GM18951 (cell line): ENCODE measurements around the gene CFAP299.

Source experiments
- POLR2A ChIP-seq: IDR thresholded peaks from 4 replicates; pipeline ENCODE4 v1.6.1; 2011; ENCODE audit warnings: mild to moderate bottlenecking; ENCODE audit not compliant: insufficient read length, insufficient read depth; ENCODE audit errors: extremely low read depth
- in situ Hi-C: fragments of 300-500 bp; cut with MboI; formaldehyde crosslinking; loops from one replicate; pipeline ENCODE4 v1.12.0; 2022; ENCODE audit warnings: low sequenced_read_pairs, mixed read lengths, inconsistent platforms; ENCODE audit not compliant: unreplicated experiment

Gene CFAP299

GRCh38 chr4:80897537-80898303 is 562.2 kb downstream of the CFAP299 start:
- in situ Hi-C loops = no loop called here
- no peak for TF ChIP-seq POLR2A

DNA sequence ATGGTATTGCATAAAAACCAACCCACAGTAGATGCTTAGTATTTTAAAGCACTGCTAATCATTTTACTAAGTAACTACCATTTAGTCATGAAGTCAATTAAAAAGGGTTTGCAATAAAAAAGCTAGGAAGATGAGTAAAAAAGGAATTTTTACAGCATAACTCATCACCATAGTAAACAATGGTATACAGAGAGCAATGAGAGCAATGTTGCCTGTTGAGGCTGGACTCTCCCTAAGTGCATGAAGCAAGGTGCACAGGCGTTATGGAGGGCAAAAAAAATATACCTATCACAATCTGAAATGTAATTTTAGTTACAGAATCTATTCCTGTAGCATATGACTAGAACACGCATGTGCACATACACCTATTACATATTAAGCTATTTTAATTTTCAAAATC is 565.4 kb downstream of the CFAP299 start:
- TF ChIP-seq POLR2A = no peak
- in situ Hi-C loops = no loop called here

DNA sequence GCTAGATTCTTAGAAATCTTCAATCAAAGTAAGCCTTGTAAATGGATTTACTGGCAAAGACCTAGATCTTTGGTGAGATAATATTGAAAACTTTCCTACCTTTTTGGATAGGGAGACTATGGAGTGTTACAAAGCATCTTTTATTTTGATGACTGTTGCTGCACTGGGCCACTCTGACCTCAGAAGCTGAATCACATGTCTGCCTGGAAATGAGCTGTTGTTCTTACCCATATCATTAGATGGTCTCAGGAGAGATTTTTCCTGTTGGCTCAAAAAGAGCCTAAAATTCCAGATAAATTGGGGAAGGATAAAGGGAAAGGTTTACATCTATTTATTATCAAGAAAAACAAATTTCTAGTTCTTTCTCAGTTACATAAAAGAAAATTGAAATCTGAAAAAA is 567.5 kb downstream of the CFAP299 start:
- no peak for TF ChIP-seq POLR2A
- in situ Hi-C loops = no loop called here

- TF ChIP-seq POLR2A = no peak
- in situ Hi-C loops = no loop called here
These were observed 574.4 kb downstream of the CFAP299 start for GRCh38 chr4:80909938-80910337.

- in situ Hi-C loops = no loop called here
- no peak for TF ChIP-seq POLR2A
These were observed 575.9 kb downstream of the CFAP299 start for GRCh38 chr4:80911458-80911857.

DNA sequence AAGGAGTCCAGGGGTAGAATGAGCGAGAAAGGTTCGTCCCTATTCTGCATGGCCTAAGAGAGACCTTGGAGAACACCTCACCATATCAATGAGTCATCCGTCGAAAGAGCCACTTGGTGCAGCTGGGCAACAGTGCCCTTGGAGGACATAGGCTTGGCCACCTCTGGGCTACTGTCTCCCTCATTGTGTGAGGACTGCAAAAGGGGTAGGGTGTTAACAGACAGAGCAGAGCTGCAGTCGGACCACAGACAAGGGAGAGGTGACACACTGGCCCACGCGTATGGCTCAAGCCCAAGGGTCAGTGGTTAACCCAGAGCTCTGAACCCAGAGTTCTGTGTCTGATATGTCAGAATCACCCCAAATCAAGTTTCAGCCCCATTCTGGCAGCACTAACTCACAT is 576.8 kb downstream of the CFAP299 start:
- TF ChIP-seq POLR2A = no peak
- in situ Hi-C loops = no loop called here

DNA sequence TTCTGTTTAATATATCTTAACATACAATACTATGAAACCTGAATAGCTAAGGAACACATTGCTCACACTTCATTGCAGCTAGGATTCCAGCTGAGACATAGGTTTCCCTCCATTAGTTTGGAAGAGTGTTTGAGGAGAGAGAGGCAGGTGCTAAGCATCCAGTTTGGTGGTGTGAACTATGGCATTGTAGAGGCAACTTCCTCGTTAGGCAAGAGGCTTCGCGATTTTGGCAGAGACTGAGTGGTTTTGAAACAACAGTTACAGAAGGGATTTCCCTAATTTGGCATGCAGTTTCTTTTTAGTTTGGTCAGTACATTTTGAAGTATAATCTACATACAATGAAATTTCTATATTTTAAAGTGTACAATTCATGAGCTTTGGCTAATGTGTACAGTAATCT is 577.9 kb downstream of the CFAP299 start:
- in situ Hi-C loops = no loop called here
- no peak for TF ChIP-seq POLR2A

DNA sequence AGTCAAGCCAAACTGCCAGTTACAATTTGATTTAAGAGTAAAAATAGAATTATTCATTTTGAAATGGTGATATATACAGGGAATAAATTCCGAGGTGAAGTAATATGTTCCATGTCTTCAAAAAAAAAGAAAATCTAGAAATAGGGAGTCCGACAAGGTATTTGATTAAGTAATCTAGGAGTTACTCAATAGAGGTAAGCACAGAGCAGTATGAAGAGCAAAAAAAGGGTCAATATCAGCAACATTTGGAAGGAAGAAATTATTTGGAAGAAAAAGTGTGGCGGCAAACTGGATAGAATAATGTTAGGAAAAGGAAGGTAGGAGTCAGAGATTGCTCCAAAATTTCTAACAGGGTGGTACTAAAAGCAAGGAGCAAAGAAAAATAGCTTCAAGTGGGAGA is 581.2 kb downstream of the CFAP299 start:
- no peak for TF ChIP-seq POLR2A
- in situ Hi-C loops = no loop called here

DNA sequence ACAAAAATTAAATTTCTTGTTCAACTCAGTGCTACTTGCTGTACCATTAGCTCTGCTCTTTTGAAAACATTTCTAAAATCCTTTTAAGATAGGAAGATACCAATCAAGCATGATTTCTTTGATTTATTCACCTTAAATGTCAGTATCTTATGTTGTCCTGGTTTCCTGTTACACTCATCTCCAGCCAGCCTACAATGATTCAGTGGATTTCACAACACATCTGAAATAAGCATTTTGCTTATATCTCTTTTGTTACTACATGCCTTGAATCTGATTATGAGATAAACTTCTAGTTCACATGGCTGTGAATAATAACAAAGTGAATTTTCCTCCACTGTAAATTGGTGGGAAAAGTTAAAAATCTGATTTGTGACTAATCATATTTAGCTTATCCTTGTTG is 582.5 kb downstream of the CFAP299 start:
- in situ Hi-C loops = no loop called here

GRCh38 chr4:80921441-80921840 is 585.9 kb downstream of the CFAP299 start:
- in situ Hi-C loops = no loop called here
- TF ChIP-seq POLR2A = no peak

More for the DNA sequence above, 582.5 kb downstream of the CFAP299 start:
- no peak for TF ChIP-seq POLR2A

GRCh38 chr4:80922941-80923340 is 587.4 kb downstream of the CFAP299 start:
- TF ChIP-seq POLR2A = no peak
- in situ Hi-C loops = no loop called here

DNA sequence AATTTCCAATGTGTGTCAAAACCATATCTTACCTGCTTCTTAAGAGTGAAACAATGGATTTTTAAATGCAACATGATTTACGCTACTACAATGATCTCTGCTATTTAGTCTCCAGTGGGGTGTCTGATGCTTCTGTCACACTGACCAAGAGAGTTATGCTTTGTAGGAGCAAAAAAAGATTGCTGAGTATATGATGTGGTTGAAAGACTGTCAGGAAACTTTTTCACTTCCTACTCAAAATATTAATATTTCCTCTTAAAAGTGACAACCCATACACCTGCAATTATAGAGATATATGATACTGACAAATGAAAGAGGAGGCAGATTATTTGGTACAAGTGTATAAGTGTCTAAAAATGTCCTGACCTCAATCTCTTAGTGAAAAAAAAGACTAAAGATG is 589.8 kb downstream of the CFAP299 start:
- in situ Hi-C loops = no loop called here
- TF ChIP-seq POLR2A = no peak

- in situ Hi-C loops = no loop called here
- TF ChIP-seq POLR2A = no peak
These were observed 590.9 kb downstream of the CFAP299 start for GRCh38 chr4:80926446-80926845.

DNA sequence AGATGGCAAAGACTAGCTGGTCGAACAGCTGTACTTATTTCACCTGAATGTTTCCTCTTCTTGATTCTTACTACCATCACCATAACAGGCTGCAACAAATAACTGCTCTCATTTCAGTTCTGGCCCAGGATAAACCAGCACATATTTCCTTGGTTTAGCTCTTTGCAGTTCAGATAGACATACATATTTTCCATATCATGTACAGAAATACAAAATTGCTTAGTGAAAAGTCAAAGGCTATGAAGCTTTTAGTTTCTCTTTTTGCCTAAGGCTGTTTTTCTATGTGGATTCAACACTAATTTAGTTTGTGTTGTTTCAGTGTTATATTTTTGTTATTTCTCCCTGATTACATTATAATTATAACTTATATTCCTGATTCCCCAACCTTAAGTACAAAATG is 591.4 kb downstream of the CFAP299 start:
- no peak for TF ChIP-seq POLR2A
- in situ Hi-C loops = no loop called here

- no peak for TF ChIP-seq POLR2A
These were observed 591.9 kb downstream of the CFAP299 start for GRCh38 chr4:80927420-80927819.

GRCh38 chr4:80931631-80932081 is 596.1 kb downstream of the CFAP299 start:
- in situ Hi-C loops = no loop called here
- TF ChIP-seq POLR2A = no peak

More at GRCh38 chr4:80927420-80927819, 591.9 kb downstream of the CFAP299 start:
- in situ Hi-C loops = no loop called here
